NCI-H345 treated with DMSO at 0.1 percent for 48 hours (cell line): Measurements from ENCODE around the gene CFAP157.

ENCODE experiments used
- DNase-seq: peaks from one replicate; lab custom pipeline; 2025; ENCODE audit not compliant: unreplicated experiment; lab: John Stamatoyannopoulos, UW

The CFAP157 gene

DNA sequence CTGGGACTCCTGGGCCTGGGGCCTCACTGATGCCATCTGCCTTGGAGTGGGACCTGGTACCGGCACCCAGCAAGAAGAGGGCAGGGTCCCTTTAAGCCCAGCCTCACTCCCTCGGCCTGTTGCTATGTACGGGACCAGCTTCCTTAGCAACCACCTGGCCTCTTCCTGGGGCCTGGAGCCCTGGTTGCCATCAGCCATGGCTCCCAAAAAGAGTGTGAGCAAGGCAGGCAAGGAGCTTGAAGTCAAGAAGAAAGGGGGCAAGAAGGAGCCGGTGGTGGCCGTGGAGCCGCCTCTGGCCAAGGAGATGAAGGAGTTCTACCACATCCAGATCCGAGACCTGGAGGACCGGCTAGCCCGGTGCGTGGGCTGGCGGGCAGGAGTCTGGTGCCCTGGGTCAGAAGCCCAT lies at the start of gene CFAP157:
Gene CFAP157 (plus strand): TSS at position 153 of the 406 bp plus-strand sequence. CDS start 44 bp downstream, at position 197.
- no peak for DNase-seq

- no peak for DNase-seq
These were observed 48.4 kb upstream of the CFAP157 start for GRCh38 chr9:127658428-127658827.

DNA sequence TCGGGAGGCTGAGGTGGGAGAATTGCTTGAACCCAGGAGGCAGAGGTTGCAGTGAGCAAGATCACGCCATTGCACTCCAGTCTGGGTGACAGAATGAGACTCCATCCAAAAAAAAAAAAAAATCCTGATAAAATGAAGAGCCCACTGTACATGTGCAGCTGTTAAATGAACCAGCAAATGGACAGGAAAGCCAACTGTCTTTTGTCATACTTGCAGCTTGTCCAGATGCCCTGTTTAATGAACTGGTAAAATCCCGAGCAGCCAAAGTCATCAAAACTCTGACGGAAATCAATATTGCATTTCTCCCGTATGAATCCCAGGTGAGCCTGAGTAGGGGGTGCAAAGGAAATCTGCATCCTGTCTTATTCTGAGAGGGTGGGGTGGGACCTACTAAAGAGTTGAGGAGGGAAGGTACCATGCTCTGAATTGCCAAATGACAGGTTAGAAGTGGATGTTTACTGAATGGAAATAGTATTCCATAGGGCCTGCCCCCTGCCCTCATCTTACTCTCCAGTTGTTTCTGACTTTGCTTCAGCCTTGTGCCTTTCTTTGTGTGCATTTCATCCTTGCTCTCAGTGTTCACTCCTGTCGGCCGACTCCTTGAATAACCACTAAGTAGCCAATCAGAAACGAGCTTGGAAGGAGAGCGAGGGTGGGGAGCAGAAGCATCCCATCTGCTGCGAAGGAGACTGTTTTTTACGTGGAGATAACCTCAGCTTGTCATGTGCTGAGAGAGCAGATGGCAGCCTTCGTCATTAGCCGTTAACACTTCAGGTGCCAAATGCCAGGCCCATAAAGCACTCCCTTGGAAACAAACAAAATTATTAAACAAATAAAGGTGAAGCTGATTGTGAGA lies 45.7 kb upstream of the CFAP157 start:
- no peak for DNase-seq

DNA sequence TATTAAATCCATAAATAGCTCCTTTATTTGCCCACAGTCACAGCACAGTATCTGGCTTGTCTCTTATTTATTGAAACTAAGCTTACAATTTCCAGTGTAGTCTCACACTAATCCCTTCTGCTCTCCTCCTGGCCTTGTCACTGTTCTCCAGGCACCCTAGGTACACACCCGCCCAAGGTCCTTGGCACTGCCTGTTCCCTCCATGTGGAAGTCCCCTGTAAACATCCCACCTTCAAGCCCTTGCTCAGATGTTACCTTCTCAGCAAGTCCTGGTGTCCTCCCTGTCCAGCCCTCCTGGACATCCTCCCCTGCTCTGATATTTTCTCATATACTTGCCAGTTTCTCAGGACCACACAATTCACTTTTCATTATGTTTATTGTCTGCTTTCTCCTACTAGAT lies 44.2 kb upstream of the CFAP157 start:
- DNase-seq, result no peak

DNA sequence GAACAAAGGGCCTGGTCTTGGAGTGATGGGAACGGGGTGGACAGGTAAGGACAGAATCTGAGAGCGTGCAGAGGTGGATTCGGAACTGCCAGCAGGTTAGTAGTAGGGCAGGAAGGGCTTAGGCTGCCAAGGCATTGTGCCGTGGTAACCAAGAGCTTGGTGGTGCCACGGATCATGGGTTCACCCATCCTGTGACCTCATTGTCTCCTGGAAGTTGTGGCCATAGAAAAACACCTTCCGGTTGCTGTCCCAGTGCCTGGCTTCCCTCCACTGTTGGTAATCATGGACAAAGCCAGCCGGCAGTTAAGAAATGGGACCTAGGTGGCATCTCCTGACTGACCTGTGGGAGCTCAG lies 42.5 kb upstream of the CFAP157 start:
- DNase-seq, result no peak

GRCh38 chr9:127664678-127665507 lies 41.9 kb upstream of the CFAP157 start:
- no peak for DNase-seq

DNA sequence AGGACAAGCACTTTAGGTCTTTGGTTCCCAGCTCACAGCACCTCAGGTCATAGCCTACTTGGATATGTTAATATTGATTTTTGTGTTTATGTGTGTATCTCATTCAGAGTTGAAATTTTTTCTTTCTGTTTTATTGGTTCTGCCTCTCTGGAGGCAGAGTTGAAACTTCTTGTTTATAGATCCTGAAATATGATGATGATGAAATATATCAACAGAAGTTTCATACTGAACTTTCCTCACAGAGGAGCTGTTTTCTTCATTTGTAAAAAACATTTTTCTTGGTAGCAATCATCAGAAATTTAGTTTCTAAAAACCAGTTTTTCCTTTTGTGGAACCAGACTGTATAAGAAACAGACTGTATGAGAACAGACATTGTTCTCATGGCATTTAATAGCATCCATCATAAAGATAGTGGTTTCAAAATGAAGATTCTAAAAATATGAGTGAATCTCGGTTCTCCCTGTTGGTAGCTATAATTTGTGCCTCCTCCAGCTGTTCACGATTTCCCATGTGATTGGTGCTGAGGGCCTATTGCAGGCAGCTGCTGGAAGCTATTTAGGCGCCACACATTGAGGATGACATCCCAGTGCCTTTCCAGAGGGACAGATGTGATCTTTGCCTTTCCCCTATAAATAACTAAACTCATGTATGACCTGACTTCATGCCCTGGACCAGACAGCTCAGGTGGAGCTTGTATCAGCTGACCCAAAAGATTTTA lies 39.5 kb upstream of the CFAP157 start:
- no peak for DNase-seq

DNA sequence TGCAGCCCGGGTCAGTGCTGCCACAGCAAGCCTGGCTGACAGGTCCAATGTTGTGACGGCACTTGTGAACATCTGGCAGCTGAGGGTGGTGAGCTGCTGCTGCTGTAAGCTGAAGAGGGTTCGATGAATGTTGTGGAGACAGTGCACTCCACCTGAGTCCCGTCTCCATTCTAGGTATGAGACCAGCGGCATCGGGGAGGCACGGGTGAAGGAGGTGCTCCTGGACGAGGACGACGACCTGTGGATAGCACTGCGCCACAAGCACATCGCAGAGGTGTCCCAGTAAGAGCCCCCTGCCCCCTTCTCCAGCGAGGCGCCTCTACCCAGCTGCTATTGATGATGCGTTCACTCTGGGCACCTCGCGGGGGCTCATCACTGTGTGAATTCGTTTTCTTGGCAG lies 38.9 kb upstream of the CFAP157 start:
- no peak for DNase-seq

DNA sequence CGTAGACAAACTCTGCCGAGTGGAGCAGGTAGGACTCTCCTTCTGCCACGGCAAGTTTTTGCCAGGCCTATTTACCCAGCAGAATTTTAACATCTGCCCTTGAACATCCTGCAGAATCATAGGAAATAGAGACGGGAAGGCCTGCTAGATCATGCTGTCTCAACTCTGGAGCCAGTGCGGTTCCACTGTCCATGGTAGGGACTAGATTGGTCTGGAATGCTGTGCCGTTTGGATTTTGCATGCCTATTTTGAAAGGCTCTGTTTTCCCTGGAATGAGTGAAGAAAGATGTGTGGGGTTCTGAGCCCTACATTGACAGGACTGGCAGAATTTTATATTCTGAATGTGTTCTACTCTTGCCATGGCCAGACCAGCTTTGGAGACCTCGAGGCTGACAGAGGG lies 33.6 kb upstream of the CFAP157 start:
- DNase-seq, result no peak

- DNase-seq, result no peak
These were observed 30.1 kb upstream of the CFAP157 start for GRCh38 chr9:127676638-127677037.

GRCh38 chr9:127679506-127679905 lies 27.3 kb upstream of the CFAP157 start:
- DNase-seq, result no peak

DNA sequence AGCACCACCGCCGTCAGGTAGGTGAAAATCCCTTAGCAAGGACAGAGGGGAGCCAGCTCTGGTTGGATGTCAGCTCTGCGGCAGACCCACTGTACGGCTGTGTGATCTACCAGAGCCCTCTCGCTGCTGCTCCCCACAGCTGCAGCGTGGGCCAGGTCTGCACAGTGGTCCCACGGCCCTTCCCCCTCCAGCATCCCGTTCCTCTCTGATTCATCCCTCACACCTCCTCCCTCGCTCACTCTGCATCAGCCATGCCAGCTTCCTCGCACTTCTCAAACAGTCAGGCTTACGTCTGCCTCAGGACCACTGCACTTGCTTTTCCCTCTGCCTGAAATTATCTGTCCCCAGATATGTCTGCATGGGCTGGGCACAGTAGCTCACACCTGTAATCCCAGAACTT lies 26.6 kb upstream of the CFAP157 start:
- no peak for DNase-seq

- no peak for DNase-seq
These were observed 25.9 kb upstream of the CFAP157 start for GRCh38 chr9:127680846-127681245.

GRCh38 chr9:127682351-127683136 lies 24.2 kb upstream of the CFAP157 start:
- no peak for DNase-seq

DNA sequence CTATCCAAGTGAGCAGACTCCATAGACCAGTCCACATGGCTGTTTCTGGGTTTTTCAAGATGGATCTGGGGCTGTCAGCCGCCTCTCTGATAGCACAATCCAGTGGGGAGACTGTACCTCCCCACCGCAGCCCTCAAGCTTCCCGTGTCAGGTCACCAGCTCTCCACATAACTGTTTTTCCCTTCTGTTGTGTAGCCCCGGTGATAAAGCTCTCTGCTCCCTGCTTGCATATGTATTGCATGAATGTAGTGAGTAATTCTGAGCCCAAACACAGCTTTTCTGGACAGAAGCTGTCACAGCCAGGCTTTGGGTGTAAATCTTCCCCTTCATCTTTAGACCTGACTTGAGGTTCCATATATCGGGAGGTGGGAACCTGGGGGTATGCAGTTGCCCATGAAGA lies 23.1 kb upstream of the CFAP157 start:
- DNase-seq, result no peak

- DNase-seq, result no peak
These were observed 22.2 kb upstream of the CFAP157 start for GRCh38 chr9:127684576-127684975.

DNA sequence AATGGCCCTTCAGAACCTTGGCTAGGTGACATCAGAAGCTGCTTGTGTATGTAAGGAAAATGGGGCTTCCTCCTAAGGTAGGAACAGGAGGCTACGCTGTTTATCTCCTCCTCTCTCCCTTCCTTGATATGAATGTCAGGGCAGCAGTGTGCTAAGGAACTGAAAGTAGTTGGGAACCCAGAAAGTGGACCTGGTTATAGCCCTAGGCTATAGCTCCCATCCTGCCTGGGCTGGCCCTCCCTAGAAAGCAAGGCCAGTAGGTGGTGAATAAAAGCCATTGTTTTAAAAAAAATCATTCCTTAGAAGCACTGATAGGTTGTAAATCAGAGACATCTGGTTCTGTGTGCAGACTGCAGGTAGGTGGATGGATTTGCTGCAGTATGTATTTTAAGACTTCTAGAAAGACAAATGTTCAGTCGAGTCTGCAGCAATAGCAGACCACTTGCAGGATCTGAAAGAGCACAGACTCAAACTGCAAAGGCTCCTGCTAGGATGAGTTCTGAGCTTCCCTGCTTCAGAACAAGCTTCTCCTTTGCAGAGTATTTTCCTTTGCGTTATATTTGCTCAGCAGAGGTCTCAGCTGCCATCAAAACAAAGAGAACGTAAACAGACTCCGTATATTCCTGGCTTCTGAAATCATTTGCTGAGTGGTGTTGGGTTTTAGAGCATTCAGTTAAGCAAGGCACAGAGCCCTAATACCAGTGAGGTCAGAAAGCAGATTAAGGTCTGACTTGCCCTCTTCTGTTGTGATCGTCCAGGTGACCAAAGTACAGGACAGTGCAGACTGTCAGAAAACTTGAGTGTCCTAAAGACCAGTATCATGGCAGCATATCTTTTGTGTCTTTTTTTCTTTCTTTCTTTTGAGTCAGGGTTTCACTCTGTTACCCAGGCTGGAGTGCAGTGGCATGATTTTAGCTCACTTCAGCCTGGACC lies 20.1 kb upstream of the CFAP157 start:
- DNase-seq, result no peak

DNA sequence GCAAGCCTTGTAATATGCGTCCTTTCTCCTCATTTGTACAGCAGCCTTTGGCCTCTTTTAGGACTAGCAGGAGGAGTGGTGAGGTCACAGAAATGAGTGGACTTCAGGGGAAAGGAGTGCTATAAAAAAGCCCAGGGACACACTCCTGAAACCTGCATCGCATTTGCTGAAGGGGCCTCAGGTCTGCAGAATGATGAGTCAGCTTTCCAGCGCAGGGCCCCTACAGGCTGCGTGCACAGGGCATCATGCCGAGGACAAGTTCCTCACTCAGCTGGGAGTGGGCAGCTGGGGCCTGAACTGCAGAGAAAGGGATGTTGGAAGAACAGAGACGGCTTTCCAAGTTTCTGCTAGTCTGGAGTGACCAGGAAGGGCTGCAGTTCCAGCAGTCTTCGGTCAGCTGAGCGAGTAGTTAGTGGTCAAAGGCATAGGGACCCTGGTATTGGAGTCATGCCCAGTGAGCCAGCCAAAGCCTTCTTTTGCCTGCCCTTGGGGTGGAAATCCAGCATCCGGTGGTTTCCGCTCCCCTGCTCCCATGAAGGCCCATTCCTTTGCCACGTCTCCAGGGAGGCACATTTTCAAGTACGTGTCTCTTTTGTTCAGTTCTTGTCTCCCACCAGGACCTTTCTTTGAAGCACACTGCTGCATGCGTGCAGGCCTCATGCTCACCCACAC lies 17.3 kb upstream of the CFAP157 start:
- DNase-seq, result no peak

DNA sequence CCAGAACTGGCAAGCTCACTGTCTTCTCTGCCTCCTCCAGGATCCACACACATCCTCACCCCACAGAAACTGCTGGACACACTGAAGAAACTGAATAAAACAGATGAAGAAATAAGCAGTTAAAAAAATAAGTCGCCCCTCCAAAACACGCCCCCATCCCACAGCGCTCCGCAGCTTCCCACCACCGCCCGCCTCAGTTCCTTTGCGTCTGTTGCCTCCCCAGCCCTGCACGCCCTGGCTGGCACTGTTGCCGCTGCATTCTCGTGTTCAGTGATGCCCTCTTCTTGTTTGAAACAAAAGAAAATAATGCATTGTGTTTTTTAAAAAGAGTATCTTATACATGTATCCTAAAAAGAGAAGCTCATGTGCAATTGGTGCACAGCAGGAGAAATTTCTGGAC lies 16.1 kb upstream of the CFAP157 start:
- no peak for DNase-seq
